OCI-LY3 (cell line): ENCODE results near the gene THAP2.
A peak's percentile ranks its signal among the peaks of the same experiment; 100 is the strongest.

Experiments used
- CTCF ChIP-seq: fragments of 200-600, 300-600 bp; sonication (generic); IDR thresholded peaks from 2 replicates; pipeline ENCODE4 v1.5.1; 2014; ENCODE audit warnings: antibody characterized with exemption, low read length, low read depth
- EZH2phosphoT487 ChIP-seq: fragments of 200-600 bp; shearing (Covaris generic); IDR thresholded peaks from 2 replicates; pipeline ENCODE4 v1.6.1; 2018; ENCODE audit warnings: antibody characterized with exemption, mixed run types, low read depth

GRCh38 chr12:71639341-71639760, 24.8 kb upstream of the THAP2 start:
- TF ChIP-seq CTCF (peak; percentile 19; the same call in 1 of the 2 replicates), EZH2phosphoT487 (no peak)
